Measurements from ENCODE around the gene EPB41L3.
"Not testable (repeated sequence)": the region's sequence is repeated elsewhere in the genome, so short reads cannot be mapped to it uniquely, and the experiment has no call there.

DNA sequence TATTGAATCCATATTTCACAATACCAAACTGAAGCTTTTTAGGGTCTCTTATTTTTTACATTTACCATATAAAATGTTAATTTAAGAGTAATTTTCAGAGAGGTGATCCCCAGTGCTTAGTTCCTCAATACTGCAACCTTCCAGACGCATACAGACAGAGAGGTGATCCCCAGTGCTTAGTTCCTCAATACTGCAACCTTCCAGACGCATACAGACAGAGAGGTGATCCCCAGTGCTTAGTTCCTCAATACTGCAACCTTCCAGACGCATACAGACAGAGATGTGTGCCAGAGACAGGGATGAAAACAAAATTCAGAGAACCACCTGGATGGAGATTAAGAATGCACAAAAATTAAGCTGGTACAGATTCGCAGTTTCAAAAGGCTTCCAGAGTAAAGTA, 32.3 kb downstream of the EPB41L3 start:
- TF ChIP-seq, protein P1, sequence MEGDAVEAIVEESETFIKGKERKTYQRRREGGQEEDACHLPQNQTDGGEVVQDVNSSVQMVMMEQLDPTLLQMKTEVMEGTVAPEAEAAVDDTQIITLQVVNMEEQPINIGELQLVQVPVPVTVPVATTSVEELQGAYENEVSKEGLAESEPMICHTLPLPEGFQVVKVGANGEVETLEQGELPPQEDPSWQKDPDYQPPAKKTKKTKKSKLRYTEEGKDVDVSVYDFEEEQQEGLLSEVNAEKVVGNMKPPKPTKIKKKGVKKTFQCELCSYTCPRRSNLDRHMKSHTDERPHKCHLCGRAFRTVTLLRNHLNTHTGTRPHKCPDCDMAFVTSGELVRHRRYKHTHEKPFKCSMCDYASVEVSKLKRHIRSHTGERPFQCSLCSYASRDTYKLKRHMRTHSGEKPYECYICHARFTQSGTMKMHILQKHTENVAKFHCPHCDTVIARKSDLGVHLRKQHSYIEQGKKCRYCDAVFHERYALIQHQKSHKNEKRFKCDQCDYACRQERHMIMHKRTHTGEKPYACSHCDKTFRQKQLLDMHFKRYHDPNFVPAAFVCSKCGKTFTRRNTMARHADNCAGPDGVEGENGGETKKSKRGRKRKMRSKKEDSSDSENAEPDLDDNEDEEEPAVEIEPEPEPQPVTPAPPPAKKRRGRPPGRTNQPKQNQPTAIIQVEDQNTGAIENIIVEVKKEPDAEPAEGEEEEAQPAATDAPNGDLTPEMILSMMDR (IDR thresholded peaks at IDR 0.05; ENCODE audit: low read depth, low read length): not testable (repeated sequence)
- TF ChIP-seq EZH2phosphoT487 (IDR thresholded peaks at IDR 0.05; ENCODE audit: low read depth): not testable (repeated sequence)

Measured in OCI-LY3 (cell line).